Spinal cord (tissue), 10 donors: Measurements from ENCODE around the gene P2RX1. TPM values are rescaled to one million over a fixed set of nuclear protein-coding genes. Genes with fewer than 3 reads are reported as not detected.
"Not testable (repeated sequence)": the region's sequence is repeated elsewhere in the genome, so short reads cannot be mapped to it uniquely, and the experiment has no call there.

Experiments used
- DNase-seq, 6 donors: peaks; one replicate each; pipeline versions ENCODE4 v3.0.0 to v3.0.0-alpha.2; 2013 to 2015; ENCODE audit warnings: low spot score in 6 of 6, low read depth in 4 of 6
- H3K27ac ChIP-seq: one replicate; pipeline ENCODE4 v1.5.1; 2013; ENCODE audit warnings: low read depth, low read length, control low read depth
- H3K27me3 ChIP-seq: one replicate; pipeline ENCODE4 v1.6.1; 2013; ENCODE audit warnings: low read length; ENCODE audit not compliant: control insufficient read depth, insufficient read depth
- H3K36me3 ChIP-seq: one replicate; pipeline ENCODE4 v1.6.1; 2013; ENCODE audit warnings: low read length; ENCODE audit not compliant: control insufficient read depth, insufficient read depth
- H3K4me1 ChIP-seq: one replicate; pipeline ENCODE4 v1.6.1; 2013; ENCODE audit warnings: low read length; ENCODE audit not compliant: control insufficient read depth, insufficient read depth
- H3K4me3 ChIP-seq: one replicate; pipeline ENCODE4 v1.5.1; 2013; ENCODE audit warnings: low read depth, low read length, control low read depth
- H3K9me3 ChIP-seq: one replicate; pipeline ENCODE4 v1.6.1; 2013; ENCODE audit warnings: low read length; ENCODE audit not compliant: control insufficient read depth, insufficient read depth
- WGBS: methylation state at CpG from one replicate; pipeline ENCODE4 v1.1.5; 2013; ENCODE audit warnings: missing lambda C conversion rate; ENCODE audit not compliant: insufficient coverage; 5-methylcytosine and 5-hydroxymethylcytosine counted together
- polyA plus RNA-seq, 2 donors: library from polyadenylated mRNA; unstranded; fragments of 120-200 nt; gene quantifications; one replicate each; pipeline ENCODE4 v1.2.1, GENCODE V29; 2013; ENCODE audit not compliant: insufficient read length in 2 of 2
- total RNA-seq, 2 donors: library from RNA; depleted of rRNA in 1 of 2; stranded (reverse); fragments of 120-200 nt in 1 of 2; fragments of >200 nt in 1 of 2; gene quantifications; one replicate each; pipeline versions ENCODE4 v1.2.3 to v1.2.4, GENCODE V29; 2013 to 2014
- donor health status: healthy.

Gene P2RX1
- total and polyA plus RNA-seq, 4 donors, result 0.17 to 1.9 (median 0.46) TPM

GRCh38 chr17:3952186-3952585 is 35.9 kb upstream of the P2RX1 start:
- Histone ChIP-seq H3K27me3 (no peaks in the 10 kb centered on the region), H3K4me3 (no peak overlapping the region), H3K36me3 (no peaks in the 10 kb centered on the region), H3K27ac (no peak overlapping the region), H3K9me3 (no peaks in the 10 kb centered on the region), H3K4me1 (peaks cover 7% of the 10 kb centered on the region)
- DNase-seq, result no peak
- WGBS, result 97% methylated on average over 14 of the region's 14 CpGs

- no peak overlapping the region for H3K27ac ChIP-seq
- no peaks in the 10 kb centered on the region for H3K9me3 ChIP-seq
- no peaks in the 10 kb centered on the region for H3K27me3 ChIP-seq
- no peaks in the 10 kb centered on the region for H3K36me3 ChIP-seq
- H3K4me1 ChIP-seq, result peaks cover 2% of the 10 kb centered on the region
- no peak for DNase-seq
- no peak overlapping the region for H3K4me3 ChIP-seq
- WGBS, result 92% methylated on average over 11 of the region's 16 CpGs
Measured at GRCh38 chr17:3951420-3951819, 35.2 kb upstream of the P2RX1 start.

GRCh38 chr17:3951003-3951402 is 34.7 kb upstream of the P2RX1 start:
- WGBS, result 100% methylated on average over 1 of the region's 17 CpGs
- H3K4me1 ChIP-seq, result no peaks in the 10 kb centered on the region
- no peaks in the 10 kb centered on the region for H3K36me3 ChIP-seq
- no peaks in the 10 kb centered on the region for H3K9me3 ChIP-seq
- no peak overlapping the region for H3K27ac ChIP-seq
- DNase-seq, result no peak
- H3K27me3 ChIP-seq, result no peaks in the 10 kb centered on the region
- no peak overlapping the region for H3K4me3 ChIP-seq

- Histone ChIP-seq H3K4me1 (no peaks in the 10 kb centered on the region), H3K9me3 (no peaks in the 10 kb centered on the region), H3K27ac (no peak overlapping the region), H3K4me3 (no peak overlapping the region), H3K27me3 (no peaks in the 10 kb centered on the region), H3K36me3 (no peaks in the 10 kb centered on the region)
- 92% methylated on average over 10 of the region's 12 CpGs for WGBS
- no peak for DNase-seq
Measured at GRCh38 chr17:3950584-3950983, 34.3 kb upstream of the P2RX1 start.

GRCh38 chr17:3949418-3949817 is 33.2 kb upstream of the P2RX1 start:
- no peaks in the 10 kb centered on the region for H3K9me3 ChIP-seq
- 60% methylated on average over 1 of the region's 3 CpGs for WGBS
- no peaks in the 10 kb centered on the region for H3K36me3 ChIP-seq
- no peak for DNase-seq
- H3K27me3 ChIP-seq, result no peaks in the 10 kb centered on the region
- H3K4me3 ChIP-seq, result no peak overlapping the region
- no peak overlapping the region for H3K27ac ChIP-seq
- peaks cover 9% of the 10 kb centered on the region for H3K4me1 ChIP-seq

- H3K4me1 ChIP-seq, result peaks cover 17% of the 10 kb centered on the region
- H3K36me3 ChIP-seq, H3K27ac ChIP-seq, H3K4me3 ChIP-seq, DNase-seq, H3K27me3 ChIP-seq, H3K9me3 ChIP-seq: not testable (repeated sequence)
- 92% methylated on average over 3 of the region's 3 CpGs for WGBS
Measured at GRCh38 chr17:3948551-3948950, 32.3 kb upstream of the P2RX1 start.

GRCh38 chr17:3947318-3947810 is 31.1 kb upstream of the P2RX1 start:
- Histone ChIP-seq H3K9me3 (no peaks in the 10 kb centered on the region), H3K4me3 (no peak overlapping the region)
- no peak for DNase-seq

GRCh38 chr17:3946711-3947235 is 30.5 kb upstream of the P2RX1 start:
- WGBS, result 79% methylated on average over 5 of the region's 5 CpGs
- Histone ChIP-seq H3K27me3 (peaks cover 2% of the 10 kb centered on the region), H3K27ac (no peak overlapping the region), H3K4me3 (no peak overlapping the region), H3K36me3 (no peaks in the 10 kb centered on the region), H3K4me1 (peaks cover 22% of the 10 kb centered on the region), H3K9me3 (no peaks in the 10 kb centered on the region)
- no peak for DNase-seq

More at GRCh38 chr17:3947318-3947810, 31.1 kb upstream of the P2RX1 start:
- Histone ChIP-seq H3K4me1 (peaks cover 22% of the 10 kb centered on the region), H3K36me3 (no peaks in the 10 kb centered on the region), H3K27ac (no peak overlapping the region), H3K27me3 (peaks cover 2% of the 10 kb centered on the region)
- WGBS, result 95% methylated on average over 43 of the region's 43 CpGs

GRCh38 chr17:3944485-3945388 is 28.5 kb upstream of the P2RX1 start:
- H3K9me3 ChIP-seq, result no peaks in the 10 kb centered on the region
- peaks cover 22% of the 10 kb centered on the region for H3K4me1 ChIP-seq
- H3K27me3 ChIP-seq, result peaks cover 2% of the 10 kb centered on the region
- WGBS, result 7% methylated on average over 68 of the region's 68 CpGs
- peaks cover 5% of the 10 kb centered on the region for H3K36me3 ChIP-seq
- no peak overlapping the region for H3K27ac ChIP-seq
- DNase-seq, result peak in 5 of 6 donors; percentile 27 to 88 (median 47)
- H3K4me3 ChIP-seq, result no peak overlapping the region
